ENCODE results near the gene MOSPD3.
"Not testable (repeated sequence)": the region's sequence is repeated elsewhere in the genome, so short reads cannot be mapped to it uniquely, and the experiment has no call there.

MOSPD3 gene

DNA sequence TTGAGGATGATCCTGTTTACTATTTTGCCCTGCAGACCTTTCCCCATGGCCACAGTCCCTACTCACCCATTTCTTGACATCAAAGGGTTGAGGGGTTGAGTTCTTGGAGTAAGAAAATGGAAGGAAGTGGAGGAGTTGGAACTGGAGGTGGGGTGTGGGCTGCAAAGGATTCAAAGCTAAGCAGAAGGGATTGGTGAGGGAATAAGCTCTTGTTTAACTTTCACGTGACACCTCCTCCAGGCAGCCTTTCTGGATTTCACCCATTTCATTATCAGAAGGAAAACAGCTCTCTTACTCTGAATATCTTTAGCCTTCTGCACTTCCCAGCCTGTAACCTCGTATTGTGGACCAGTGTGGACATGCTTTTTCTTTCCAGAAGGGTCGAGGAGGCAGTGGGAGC lies 13.7 kb downstream of the MOSPD3 start:
- no peak for DNase-seq (ENCODE audit: low read depth)

GRCh38 chr7:100626530-100627237 lies 14.3 kb downstream of the MOSPD3 start:
- peak; percentile 82 for DNase-seq (ENCODE audit: low read depth)

DNA sequence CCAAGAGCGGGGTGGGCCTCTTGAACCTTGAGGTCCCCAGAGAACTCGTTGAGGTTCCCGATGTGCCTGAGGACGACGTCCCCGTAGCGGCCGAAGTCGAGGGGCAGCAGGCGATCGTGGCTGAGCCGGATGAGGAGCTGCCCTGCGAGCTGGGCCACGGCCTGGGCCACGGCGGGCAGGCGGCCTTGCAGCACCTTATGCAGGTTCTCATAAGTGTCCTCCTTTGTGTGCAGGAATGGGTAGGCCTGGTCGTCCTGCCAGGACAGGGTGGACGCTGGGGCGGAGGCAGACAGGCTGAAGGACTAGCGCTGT lies 14.9 kb downstream of the MOSPD3 start:
- no peak for DNase-seq (ENCODE audit: low read depth)

GRCh38 chr7:100629117-100629716 lies 16.9 kb downstream of the MOSPD3 start:
- no peak for DNase-seq (ENCODE audit: low read depth)

DNA sequence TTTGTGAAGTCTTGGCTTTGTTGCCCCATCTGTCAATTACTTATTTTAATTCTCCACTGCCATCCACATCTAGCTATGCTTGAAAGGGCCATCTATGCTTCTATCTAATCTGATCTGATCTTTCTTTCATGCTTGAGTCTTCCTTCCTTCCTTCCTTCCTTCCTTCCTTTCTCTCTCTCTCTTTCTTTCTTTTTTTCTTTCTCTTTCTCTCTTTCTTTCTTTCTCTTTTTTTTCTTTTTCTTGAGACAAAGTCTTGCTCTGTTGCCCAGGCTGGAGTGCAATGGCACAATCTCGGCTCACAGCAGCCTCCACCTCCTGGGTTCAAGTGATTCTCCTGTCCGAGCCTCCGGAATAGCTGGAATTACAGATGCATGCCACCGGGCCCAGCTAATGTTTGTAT lies 17.7 kb downstream of the MOSPD3 start:
- DNase-seq (ENCODE audit: low read depth), result no peak

DNA sequence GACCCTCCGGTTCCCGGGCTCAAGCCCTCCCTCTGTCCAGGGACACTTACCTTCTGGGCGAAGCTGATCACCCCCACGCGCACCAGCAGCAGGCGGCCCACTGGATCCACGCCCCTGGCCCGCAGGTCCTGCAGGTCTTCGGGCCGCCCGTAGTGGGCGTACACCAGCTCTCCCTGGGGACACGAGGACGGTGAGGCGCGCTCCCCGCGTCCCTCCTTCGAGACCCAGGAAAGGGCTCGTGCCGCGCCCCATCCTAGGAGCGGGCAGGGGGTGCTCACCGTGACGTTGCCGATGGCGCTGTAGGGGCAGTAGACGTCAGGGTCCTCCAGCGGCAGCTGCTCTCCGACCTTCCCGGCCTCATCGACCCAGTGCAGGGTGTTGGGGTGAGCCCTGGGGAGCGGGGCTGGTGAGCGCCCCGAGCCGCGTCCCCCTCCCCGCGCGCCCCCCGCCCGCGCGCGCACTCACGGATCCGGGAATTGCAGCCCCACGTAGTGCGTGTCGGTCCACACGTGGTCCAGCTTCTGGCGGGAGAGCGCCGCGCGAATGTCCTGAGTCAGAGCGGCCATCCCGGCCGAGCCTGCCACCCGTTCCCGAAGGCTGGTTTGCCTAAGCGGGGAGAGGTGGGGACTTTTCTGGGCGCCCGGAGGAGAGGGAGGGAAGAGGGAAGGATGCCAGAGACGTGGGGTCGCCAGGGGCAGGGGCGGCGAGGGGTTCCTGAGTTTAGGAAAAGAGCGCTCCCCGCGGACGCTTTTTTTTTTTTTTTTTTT lies 20.8 kb downstream of the MOSPD3 start:
- DNase-seq (ENCODE audit: low read depth), result peak; percentile 39

DNA sequence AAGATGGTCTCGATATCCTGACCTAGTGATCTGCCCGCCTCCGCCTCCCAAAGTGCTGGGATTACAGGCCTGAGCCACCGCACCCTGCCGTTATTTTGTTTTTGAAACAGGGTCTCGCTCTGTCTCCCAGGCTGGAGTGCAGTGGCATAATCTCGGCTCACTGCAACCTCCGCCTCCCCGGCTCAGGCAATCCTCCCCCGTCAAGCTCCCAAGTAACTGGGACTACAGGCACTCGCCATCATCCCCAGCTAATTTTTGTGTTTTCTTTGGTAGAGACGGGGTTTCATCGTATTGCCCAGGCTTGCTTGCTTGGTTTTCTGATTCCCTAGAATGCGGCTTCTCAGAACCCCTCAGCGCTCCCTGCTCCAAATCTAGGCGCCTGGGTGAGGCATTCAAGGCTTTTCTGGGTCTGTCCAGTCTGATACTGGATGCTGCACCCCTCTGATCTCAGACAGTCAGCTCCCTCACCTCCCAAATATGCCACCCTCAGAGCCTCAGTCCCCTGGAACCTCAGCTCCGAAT lies 27.7 kb downstream of the MOSPD3 start:
- DNase-seq (ENCODE audit: low read depth), result no peak

- DNase-seq (ENCODE audit: low read depth), result no peak
Observed at GRCh38 chr7:100640517-100641440, 28.4 kb downstream of the MOSPD3 start.

GRCh38 chr7:100641463-100641859 lies 29.1 kb downstream of the MOSPD3 start, which contains the start of gene TFR2:
Gene TFR2, minus strand, starts transcription at chr7:100641552. Its CDS starts 43 bp downstream, at chr7:100641509.
- no peak for DNase-seq (ENCODE audit: low read depth)

GRCh38 chr7:100641860-100642533 lies 29.7 kb downstream of the MOSPD3 start:
- no peak for DNase-seq (ENCODE audit: low read depth)

DNA sequence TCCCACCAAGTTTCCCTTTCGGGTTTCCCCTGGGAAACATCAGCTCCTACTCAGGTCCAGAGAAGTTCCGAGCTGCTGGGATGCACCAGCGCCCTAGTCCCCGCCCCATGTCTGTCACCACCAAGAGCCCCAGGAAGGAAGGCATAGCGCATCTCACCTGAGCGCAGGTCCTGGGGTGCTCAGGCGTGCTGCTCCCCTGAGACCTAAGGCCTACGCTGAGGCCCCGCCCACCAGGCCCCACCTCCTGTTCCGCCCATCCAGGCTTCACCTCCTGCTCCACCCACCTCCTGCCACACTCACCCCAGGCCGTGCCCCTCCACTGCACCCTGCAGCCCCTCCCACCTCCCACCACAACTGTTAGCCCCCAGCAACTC lies 30.2 kb downstream of the MOSPD3 start:
- no peak for DNase-seq (ENCODE audit: low read depth)

- no peak for DNase-seq (ENCODE audit: low read depth)
Observed at GRCh38 chr7:100649826-100650565, 37.7 kb downstream of the MOSPD3 start.

DNA sequence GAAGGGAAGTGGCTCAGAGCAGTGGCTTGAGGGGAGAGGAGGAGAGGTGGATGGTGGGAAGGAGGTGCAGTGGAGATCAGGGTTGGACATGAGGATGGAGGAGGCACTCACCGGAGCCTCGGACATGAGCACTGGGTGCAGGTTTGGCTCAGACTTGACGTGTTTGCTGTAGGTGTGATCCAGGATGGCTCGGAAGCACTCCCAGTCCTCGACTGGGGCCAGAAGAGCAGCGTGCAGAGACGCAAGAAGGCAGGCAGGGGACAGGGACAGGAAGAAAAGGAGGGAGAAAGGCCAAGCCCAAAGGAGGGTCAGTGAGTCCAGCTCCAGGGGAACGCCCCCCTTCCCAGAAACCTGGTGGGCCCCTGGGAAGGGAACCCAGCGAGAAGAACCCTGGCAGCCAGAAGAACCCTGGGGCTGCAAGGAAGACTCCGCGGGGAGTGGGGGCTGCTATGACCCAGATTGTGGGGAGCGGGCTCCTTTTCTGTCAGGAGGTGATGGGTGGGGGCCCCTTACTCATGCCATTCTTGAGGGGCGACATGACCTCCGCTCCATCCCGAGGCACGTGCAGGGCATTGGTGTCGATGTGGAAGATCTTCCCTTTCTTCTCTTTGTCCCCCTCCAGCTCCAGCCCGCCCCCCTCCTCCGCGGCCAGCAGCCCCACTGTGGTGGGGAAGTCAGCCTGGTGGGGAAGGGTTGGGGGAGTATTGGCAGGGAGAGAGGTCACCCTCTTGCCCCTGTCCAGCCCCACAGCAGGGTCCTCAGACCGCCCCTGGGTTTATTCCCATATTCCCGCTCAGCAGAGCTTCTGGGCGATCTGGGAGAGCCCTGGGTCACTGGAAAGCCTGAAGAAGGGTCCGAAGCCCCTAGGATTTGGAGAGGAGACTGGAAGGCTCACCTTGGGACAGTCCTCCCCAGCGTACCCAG lies 42.8 kb downstream of the MOSPD3 start:
- DNase-seq (ENCODE audit: low read depth), result no peak

DNA sequence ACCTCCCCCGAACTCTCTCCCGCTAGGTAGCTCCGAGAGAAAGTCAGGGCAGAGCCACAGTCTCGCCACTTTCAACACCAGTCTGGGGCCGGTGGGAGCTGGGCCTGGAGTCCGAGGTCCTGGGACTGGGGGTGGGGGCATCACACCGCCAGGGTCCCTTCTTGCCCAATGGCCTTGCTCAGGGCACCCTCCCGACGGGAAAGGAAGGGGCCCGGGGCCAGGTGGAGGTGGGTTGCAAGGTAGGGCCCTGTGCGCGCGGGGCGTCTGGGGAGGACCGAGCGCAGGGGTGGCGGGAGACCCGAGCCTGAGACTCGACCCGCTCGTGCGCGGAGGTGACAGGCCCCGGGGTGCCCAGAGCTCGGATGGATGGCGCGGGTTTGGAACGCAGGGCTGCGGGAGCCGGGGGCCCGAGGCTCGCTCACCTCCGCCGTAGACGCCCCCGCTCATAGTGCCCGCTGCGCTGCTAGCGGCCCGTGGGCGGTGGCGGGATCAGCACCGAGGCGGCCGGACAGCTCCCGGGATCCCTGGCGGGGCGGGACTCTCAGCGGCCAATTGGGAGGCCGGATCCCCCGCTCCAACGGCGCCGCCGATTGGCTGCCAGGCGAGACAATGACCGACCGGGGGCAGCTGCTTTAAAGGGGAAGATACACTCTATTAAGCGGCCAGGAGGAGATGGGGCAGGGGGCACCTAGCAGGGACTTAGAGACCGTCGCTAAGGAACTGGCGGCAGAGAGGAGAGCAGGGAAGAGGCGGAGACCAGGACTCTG lies 43.8 kb downstream of the MOSPD3 start, which contains the start of gene ACTL6B:
Gene ACTL6B (minus strand): TSS at position 541 of the 767 bp plus-strand sequence. CDS start 94 bp downstream, at position 447.
- DNase-seq (ENCODE audit: low read depth), result peak; percentile 20

DNA sequence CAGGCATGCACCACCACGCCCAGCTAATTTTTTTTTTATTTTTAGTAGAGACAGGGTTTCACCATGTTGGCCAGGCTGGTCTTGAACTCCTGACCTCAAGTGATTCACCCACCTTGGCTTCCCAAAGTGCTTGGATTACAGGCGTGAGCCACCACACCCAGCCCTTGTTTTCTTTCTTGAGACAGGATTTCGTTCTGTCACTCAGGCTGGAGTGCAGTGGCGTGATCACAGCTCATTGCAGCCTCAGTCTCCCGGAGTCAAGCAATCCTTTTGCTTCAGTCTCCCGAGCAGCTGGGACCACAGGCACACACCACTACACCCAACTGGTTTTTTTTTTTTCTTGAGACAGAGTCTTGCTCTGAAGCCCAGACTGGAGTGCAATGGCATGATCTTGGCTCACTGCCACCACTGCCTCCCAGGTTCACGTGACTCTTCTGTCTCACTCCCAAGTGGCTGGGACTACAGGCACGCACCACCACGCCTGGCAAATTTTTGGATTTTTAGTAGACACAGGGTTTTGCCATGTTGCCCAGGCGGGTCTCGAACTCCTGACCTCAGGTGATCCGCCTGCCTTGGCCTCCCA lies 49.9 kb downstream of the MOSPD3 start:
- not testable (repeated sequence) for DNase-seq (ENCODE audit: low read depth)
